Heart right ventricle (tissue), 16 donors: ENCODE data around the gene AKNA. TPM values are rescaled to one million over a fixed set of nuclear protein-coding genes. Genes with fewer than 3 reads are reported as not detected.

Experiments used
- ATAC-seq, 8 donors: fragments of 200-7000 bp; cut with Tn5 transposase; one replicate each; pipeline ENCODE4 v1.9.1; 2020; ENCODE audit warnings: mild to moderate bottlenecking in 8 of 8, moderate library complexity in 8 of 8, moderate number of reproducible peaks in 1 of 8
- DNase-seq, 2 donors: peaks; one replicate each; pipeline ENCODE4 v3.0.0-alpha.2; 2020
- H3K27ac ChIP-seq, 10 donors: fragments of 200-600 bp; sonication (generic) in 2 of 10; one replicate each; pipeline versions ENCODE4 v1.5.0 to v1.8.0; 2020 to 2022; ENCODE audit warnings: mild to moderate bottlenecking in 3 of 10
- H3K27me3 ChIP-seq, 7 donors: fragments of 200-600 bp; one replicate each; pipeline ENCODE4 v1.8.0; 2021 to 2022; ENCODE audit warnings: mild to moderate bottlenecking in 2 of 7
- H3K36me3 ChIP-seq, 9 donors: fragments of 200-600 bp; sonication (generic) in 1 of 9; one replicate each; pipeline versions ENCODE4 v1.5.0 to v1.8.0; 2020 to 2022; ENCODE audit warnings: mild to moderate bottlenecking in 2 of 9
- H3K4me1 ChIP-seq, 9 donors: fragments of 200-600 bp; sonication (generic) in 1 of 9; one replicate each; pipeline versions ENCODE4 v1.5.0 to v1.8.0; 2020 to 2022; ENCODE audit warnings: mild to moderate bottlenecking in 4 of 9
- H3K4me3 ChIP-seq, 10 donors: fragments of 200-600 bp; sonication (generic) in 2 of 10; one replicate each; pipeline versions ENCODE4 v1.5.0 to v1.8.0; 2020 to 2022; ENCODE audit warnings: mild to moderate bottlenecking in 7 of 10, moderate library complexity in 2 of 10
- H3K9me3 ChIP-seq, 11 donors: fragments of 200-600 bp in 10 of 11; sonication (generic) in 2 of 11; one replicate each; pipeline versions ENCODE4 v1.5.0 to v1.8.0; 2013 to 2022; ENCODE audit warnings: mild to moderate bottlenecking in 2 of 11, control low read depth in 1 of 11, moderate library complexity in 1 of 11
- WGBS, 2 donors: extraction: QIAGEN DNeasy Blood & Tissue Kit; methylation state at CpG; one replicate each; pipeline ENCODE4 v1.1.7; 2013; ENCODE audit warnings: inconsistent platforms in 1 of 2; 5-methylcytosine and 5-hydroxymethylcytosine counted together
- intact Hi-C, 10 donors: fragments of 100-400 bp; cut with DNase I; formaldehyde crosslinking; loops; one replicate each; pipeline versions ENCODE4 v1.11.1 to v1.14.2; 2022
- long read RNA-seq, 3 donors: library from polyadenylated mRNA; unstranded; transcript quantifications; one replicate each; pipeline ENCODE4 v2.0.0, GENCODE V29; 2020 to 2021
- polyA plus RNA-seq, 2 donors: library from polyadenylated mRNA; stranded (reverse); fragments of 200-250 nt; gene quantifications; one replicate each; pipeline ENCODE4 v1.2.3, GENCODE V29; 2013
- total RNA-seq, 10 donors: library from RNA; stranded (reverse); fragmentation: NEBNext Ultra II Directional in 3 of 10; extraction: Animal tissue kit (Norgen Biotek cat#: 25700) in 3 of 10; gene quantifications; one replicate each; pipeline versions ENCODE4 v1.2.1 to v1.2.4, GENCODE V29; 2021 to 2023
- TF ChIP-seq, protein P1 (sequence below), 9 donors: fragments of 200-600 bp; sonication (generic) in 2 of 9; IDR thresholded peaks; one replicate each; pipeline versions ENCODE4 v1.5.0 to v1.8.0; 2021 to 2022; ENCODE audit warnings: antibody characterized with exemption in 9 of 9, mild to moderate bottlenecking in 5 of 9, moderate library complexity in 1 of 9
- donor health status: Arrhythmogenic right ventricular cardiomyopathy.
- donor health status: ischemic (EF 13 %, LVEDD 7.1; RV severe dilation, severe dysfunction).
- donor health status: healthy with polysubstance abuse.
- donor health status: DM: no; HTN: yes; CAD: no.
- donor health status: DM: no; HTN: no; CAD: no.
- donor health status: ischemic (EF 25% LVEDD 6.9; RV normal size, moderate dysfunction).
- donor health status: ischemic (EF 25% LVEDD 5.7; RV mildly dilated, moderate dysfunction).
- donor health status: healthy.
- donor health status: DM: yes; HTN: yes; CAD: no.
- donor health status: Ischemic cardiomyopathy.
- donor health status: ischemic (EF 35%, LVEDD 5.7; RV mildly dilated, moderate dysfunction).
- donor health status: nonischemic (EF 11% LVEDD 7.7; RV severe dilation, severe dysfunction).
- donor health status: DM: yes; HTN: yes; CAD: no.
- donor health status: PGD.
- donor health status: ischemic (EF 29% LVEDD 5.4; RV normal size, mild dysfunction).
- donor health status: nonischemic (EF 23%, LVEDD 6.1; RV moderate dilation, normal function).

The AKNA gene, protein sequence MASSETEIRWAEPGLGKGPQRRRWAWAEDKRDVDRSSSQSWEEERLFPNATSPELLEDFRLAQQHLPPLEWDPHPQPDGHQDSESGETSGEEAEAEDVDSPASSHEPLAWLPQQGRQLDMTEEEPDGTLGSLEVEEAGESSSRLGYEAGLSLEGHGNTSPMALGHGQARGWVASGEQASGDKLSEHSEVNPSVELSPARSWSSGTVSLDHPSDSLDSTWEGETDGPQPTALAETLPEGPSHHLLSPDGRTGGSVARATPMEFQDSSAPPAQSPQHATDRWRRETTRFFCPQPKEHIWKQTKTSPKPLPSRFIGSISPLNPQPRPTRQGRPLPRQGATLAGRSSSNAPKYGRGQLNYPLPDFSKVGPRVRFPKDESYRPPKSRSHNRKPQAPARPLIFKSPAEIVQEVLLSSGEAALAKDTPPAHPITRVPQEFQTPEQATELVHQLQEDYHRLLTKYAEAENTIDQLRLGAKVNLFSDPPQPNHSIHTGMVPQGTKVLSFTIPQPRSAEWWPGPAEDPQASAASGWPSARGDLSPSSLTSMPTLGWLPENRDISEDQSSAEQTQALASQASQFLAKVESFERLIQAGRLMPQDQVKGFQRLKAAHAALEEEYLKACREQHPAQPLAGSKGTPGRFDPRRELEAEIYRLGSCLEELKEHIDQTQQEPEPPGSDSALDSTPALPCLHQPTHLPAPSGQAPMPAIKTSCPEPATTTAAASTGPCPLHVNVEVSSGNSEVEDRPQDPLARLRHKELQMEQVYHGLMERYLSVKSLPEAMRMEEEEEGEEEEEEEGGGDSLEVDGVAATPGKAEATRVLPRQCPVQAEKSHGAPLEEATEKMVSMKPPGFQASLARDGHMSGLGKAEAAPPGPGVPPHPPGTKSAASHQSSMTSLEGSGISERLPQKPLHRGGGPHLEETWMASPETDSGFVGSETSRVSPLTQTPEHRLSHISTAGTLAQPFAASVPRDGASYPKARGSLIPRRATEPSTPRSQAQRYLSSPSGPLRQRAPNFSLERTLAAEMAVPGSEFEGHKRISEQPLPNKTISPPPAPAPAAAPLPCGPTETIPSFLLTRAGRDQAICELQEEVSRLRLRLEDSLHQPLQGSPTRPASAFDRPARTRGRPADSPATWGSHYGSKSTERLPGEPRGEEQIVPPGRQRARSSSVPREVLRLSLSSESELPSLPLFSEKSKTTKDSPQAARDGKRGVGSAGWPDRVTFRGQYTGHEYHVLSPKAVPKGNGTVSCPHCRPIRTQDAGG (N-terminal part only)
- total RNA-seq = 10 to 100 TPM in 1 of 10 donors, 1 to 10 TPM in 9; 2.7 to 20.5 (median 4.6) TPM
- polyA plus RNA-seq = 1 to 10 TPM; 3.7 to 7.1 TPM
- long read RNA-seq, donor 1, partial matches to known transcripts = 0 of 1 reads
- long read RNA-seq, donor 1, other reads (novel, unspliced or antisense) = 1 of 1 reads
- long read RNA-seq, donor 2, partial matches to known transcripts = 0 of 2 reads
- long read RNA-seq, donor 2, other reads (novel, unspliced or antisense) = 2 of 2 reads
- long read RNA-seq, donor 3 = 0 reads

DNA sequence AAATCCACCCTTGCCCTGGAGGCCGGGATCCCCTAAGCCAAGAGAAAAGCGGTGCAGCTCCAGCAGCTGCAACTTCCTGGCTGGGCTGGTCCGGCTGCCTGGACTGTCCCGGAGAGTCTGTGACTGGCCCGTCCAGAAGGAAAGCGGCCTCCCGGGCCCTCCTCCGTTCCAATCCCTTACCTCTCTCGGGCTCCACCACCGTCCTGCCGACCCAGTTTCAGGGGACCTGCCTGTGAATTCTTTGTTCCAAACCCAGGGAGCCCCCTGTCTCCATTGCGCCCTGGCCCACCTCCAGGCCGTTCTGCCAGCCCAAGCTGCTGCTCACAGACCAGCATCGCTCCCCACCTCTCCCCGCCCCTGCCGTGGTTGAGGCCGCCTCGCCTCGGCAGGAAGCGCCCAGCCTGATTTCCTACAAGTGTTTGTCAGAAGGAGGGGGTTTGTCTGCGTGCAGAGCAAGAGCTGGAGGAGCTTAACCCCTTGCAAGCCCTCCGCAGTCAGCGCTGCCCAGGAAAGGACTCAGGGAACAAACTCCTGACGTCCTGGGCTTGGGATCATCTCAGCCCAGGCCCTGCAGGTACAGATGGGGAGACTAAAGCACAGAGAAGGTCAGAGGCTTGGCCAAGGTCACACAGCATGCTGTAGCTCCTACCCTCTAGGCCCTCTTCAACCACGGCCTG, at the start of gene AKNA:
Gene AKNA (minus strand): TSS at position 303 of the 677 bp plus-strand sequence. CDS start 6,649 bp downstream, outside the sequence.
- H3K4me1 ChIP-seq = peaks cover 17 to 87% (median 83%) of the 10 kb centered on the region in 9 donors
- peak; percentile 77 to 80 for DNase-seq

DNA sequence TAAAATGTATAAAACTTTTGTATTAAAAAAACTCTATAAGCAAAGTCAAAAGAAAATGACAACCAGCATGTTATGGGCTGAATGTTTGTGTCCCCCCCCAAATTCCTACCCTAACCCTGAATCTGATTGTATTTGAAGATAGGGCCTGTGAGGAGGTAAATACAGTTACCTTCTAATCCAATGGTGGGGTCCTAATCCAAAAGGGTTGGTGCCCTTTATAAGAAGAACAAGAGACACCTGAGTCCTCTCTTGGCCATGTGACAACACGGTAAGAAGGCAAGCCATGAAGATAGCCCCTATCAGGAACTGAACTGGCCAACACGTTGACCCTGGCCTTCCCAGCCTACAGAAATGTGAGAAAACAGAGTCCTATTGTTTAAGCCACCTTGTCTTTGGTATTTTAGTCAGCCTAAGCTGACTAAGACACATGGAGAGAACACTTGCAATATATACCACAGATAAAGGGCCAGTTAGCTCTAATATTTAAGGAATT, 49.7 kb upstream of the AKNA start:
- no peaks in the 10 kb centered on the region for H3K9me3 ChIP-seq
- H3K27me3 ChIP-seq = peaks cover 0 to 25% (median 1%) of the 10 kb centered on the region in 7 donors
- H3K36me3 ChIP-seq = no peaks in the 10 kb centered on the region
- TF ChIP-seq, protein P1, sequence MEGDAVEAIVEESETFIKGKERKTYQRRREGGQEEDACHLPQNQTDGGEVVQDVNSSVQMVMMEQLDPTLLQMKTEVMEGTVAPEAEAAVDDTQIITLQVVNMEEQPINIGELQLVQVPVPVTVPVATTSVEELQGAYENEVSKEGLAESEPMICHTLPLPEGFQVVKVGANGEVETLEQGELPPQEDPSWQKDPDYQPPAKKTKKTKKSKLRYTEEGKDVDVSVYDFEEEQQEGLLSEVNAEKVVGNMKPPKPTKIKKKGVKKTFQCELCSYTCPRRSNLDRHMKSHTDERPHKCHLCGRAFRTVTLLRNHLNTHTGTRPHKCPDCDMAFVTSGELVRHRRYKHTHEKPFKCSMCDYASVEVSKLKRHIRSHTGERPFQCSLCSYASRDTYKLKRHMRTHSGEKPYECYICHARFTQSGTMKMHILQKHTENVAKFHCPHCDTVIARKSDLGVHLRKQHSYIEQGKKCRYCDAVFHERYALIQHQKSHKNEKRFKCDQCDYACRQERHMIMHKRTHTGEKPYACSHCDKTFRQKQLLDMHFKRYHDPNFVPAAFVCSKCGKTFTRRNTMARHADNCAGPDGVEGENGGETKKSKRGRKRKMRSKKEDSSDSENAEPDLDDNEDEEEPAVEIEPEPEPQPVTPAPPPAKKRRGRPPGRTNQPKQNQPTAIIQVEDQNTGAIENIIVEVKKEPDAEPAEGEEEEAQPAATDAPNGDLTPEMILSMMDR (IDR thresholded peaks at IDR 0.05) = no peak
- no peak for ATAC-seq
- 55 to 75% methylated on average over 2 of the region's 2 CpGs for WGBS, 2 donors
- intact Hi-C loops = loop anchor here in 5 of 10 donors (10.0 kb wide), 3 partner anchors 207 to 577 kb away; partner anchors contain the start of gene TEX53 (in 4 of the 5)
- no peak overlapping the region for H3K27ac ChIP-seq
- H3K4me3 ChIP-seq = no peak overlapping the region
- no peak for DNase-seq
- no peaks in the 10 kb centered on the region for H3K4me1 ChIP-seq

More for the DNA sequence above, at the start of gene AKNA:
- TF ChIP-seq, protein P1 (IDR thresholded peaks at IDR 0.05) = no peak
- peak; percentile 66 to 82 (median 76) for ATAC-seq
- Histone ChIP-seq H3K36me3 (peaks cover 0 to 6% (median 0%) of the 10 kb centered on the region in 9 donors), H3K4me3 (peak within 1 kb of the TSS; percentile 29 to 71 (median 66)), H3K27me3 (no peaks in the 10 kb centered on the region), H3K9me3 (no peaks in the 10 kb centered on the region), H3K27ac (peak within 1 kb of the TSS; percentile 73 to 96 (median 87))
- intact Hi-C loops = loop anchor here in 2 of 10 donors (5.0 to 10.0 kb wide), 2 partner anchors 51 to 197 kb away; partner anchors contain the start of gene ATP6V1G1 (in 1 of the 2)
- WGBS, 2 donors = 8 to 19% methylated on average over 25 of the region's 25 CpGs

DNA sequence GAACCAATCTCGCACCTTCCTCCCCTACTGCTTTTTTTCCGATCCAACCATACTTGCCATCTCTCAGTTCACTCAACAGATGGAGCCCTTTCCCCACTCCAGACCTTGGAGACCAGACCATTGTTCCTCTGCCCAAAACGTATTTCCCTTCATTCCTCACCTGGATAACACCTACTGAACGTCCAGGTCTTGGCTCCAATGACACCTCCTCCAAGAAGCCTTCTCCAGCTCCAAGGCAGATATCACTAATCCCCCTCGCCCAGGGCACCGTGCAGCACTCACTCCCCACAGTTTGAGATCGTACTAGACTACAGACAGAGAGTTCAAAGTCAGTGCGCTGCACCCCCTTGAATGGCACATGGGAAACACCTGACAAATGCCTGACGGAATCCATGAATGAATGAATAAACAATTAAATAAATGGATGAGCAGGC, 47.1 kb upstream of the AKNA start:
- H3K27me3 ChIP-seq = peaks cover 0 to 41% (median 8%) of the 10 kb centered on the region in 7 donors
- H3K9me3 ChIP-seq = no peaks in the 10 kb centered on the region
- TF ChIP-seq, protein P1 (IDR thresholded peaks at IDR 0.05) = peak in 7 of 9 donors; percentile 36 to 59 (median 46)
- intact Hi-C loops = loop anchor here in 5 of 10 donors (10.0 kb wide), 3 partner anchors 210 to 580 kb away; partner anchors contain the start of gene TEX53 (in 4 of the 5)
- peak in 3 of 8 donors; percentile 31 to 41 (median 39) for ATAC-seq
- no peak overlapping the region for H3K4me3 ChIP-seq
- no peaks in the 10 kb centered on the region for H3K36me3 ChIP-seq
- no peaks in the 10 kb centered on the region for H3K4me1 ChIP-seq
- DNase-seq = no peak
- 40 to 45% methylated on average over 9 of the region's 9 CpGs for WGBS, 2 donors
- H3K27ac ChIP-seq = no peak overlapping the region
